ENCODE data around the gene RIPOR2.
A peak's percentile ranks its signal among the peaks of the same experiment; 100 is the strongest.

RIPOR2 gene

GRCh38 chr6:24856901-24857670 lies 78.7 kb downstream of the RIPOR2 start:
- FAIRE-seq, result no peak

GRCh38 chr6:24856246-24856599 lies 79.5 kb downstream of the RIPOR2 start:
- no peak for FAIRE-seq

More at GRCh38 chr6:24856901-24857670, 78.7 kb downstream of the RIPOR2 start:
- no peak for DNase-seq (ENCODE audit: extremely low spot score, insufficient read length, low read depth)

GRCh38 chr6:24855395-24856245 lies 80.1 kb downstream of the RIPOR2 start:
- peak; percentile 93 for FAIRE-seq
- peak; percentile 54 for DNase-seq (ENCODE audit: extremely low spot score, insufficient read length, low read depth)

More at GRCh38 chr6:24856246-24856599, 79.5 kb downstream of the RIPOR2 start:
- no peak for DNase-seq (ENCODE audit: extremely low spot score, insufficient read length, low read depth)

GRCh38 chr6:24854077-24854666 lies 81.6 kb downstream of the RIPOR2 start:
- no peak for FAIRE-seq
- no peak for DNase-seq (ENCODE audit: extremely low spot score, insufficient read length, low read depth)

- DNase-seq (ENCODE audit: extremely low spot score, insufficient read length, low read depth) (no peak), FAIRE-seq (no peak)
Measured at GRCh38 chr6:24851086-24851485, 84.7 kb downstream of the RIPOR2 start.

GRCh38 chr6:24849713-24850112 lies 86.0 kb downstream of the RIPOR2 start:
- FAIRE-seq (no peak), DNase-seq (ENCODE audit: extremely low spot score, insufficient read length, low read depth) (no peak)

- FAIRE-seq (no peak), DNase-seq (ENCODE audit: extremely low spot score, insufficient read length, low read depth) (no peak)
Measured at GRCh38 chr6:24848461-24848860, 87.3 kb downstream of the RIPOR2 start.

- DNase-seq (ENCODE audit: extremely low spot score, insufficient read length, low read depth) (no peak), FAIRE-seq (no peak)
Measured at GRCh38 chr6:24847402-24847801, 88.4 kb downstream of the RIPOR2 start.

GRCh38 chr6:24845578-24845977 lies 90.2 kb downstream of the RIPOR2 start:
- no peak for FAIRE-seq
- no peak for DNase-seq (ENCODE audit: extremely low spot score, insufficient read length, low read depth)

- no peak for DNase-seq (ENCODE audit: extremely low spot score, insufficient read length, low read depth)
- no peak for FAIRE-seq
Measured at GRCh38 chr6:24844903-24845302, 90.9 kb downstream of the RIPOR2 start.

GRCh38 chr6:24844061-24844460 lies 91.7 kb downstream of the RIPOR2 start:
- DNase-seq (ENCODE audit: extremely low spot score, insufficient read length, low read depth) (no peak), FAIRE-seq (no peak)

- FAIRE-seq (no peak), DNase-seq (ENCODE audit: extremely low spot score, insufficient read length, low read depth) (no peak)
Measured at GRCh38 chr6:24840187-24840586, 95.6 kb downstream of the RIPOR2 start.

GRCh38 chr6:24838994-24839393 lies 96.8 kb downstream of the RIPOR2 start:
- no peak for DNase-seq (ENCODE audit: extremely low spot score, insufficient read length, low read depth)
- FAIRE-seq, result no peak

GRCh38 chr6:24838081-24838480 lies 97.7 kb downstream of the RIPOR2 start:
- DNase-seq (ENCODE audit: extremely low spot score, insufficient read length, low read depth) (no peak), FAIRE-seq (no peak)

- FAIRE-seq (no peak), DNase-seq (ENCODE audit: extremely low spot score, insufficient read length, low read depth) (no peak)
Measured at GRCh38 chr6:24836109-24836508, 99.7 kb downstream of the RIPOR2 start.

- FAIRE-seq, result no peak
- DNase-seq (ENCODE audit: extremely low spot score, insufficient read length, low read depth), result no peak
Measured at GRCh38 chr6:24833711-24834386, 101.9 kb downstream of the RIPOR2 start.

GRCh38 chr6:24832794-24833193 lies 103.0 kb downstream of the RIPOR2 start:
- FAIRE-seq, result no peak
- DNase-seq (ENCODE audit: extremely low spot score, insufficient read length, low read depth), result no peak

- FAIRE-seq, result no peak
- DNase-seq (ENCODE audit: extremely low spot score, insufficient read length, low read depth), result no peak
Measured at GRCh38 chr6:24831771-24832716, 103.7 kb downstream of the RIPOR2 start.

- DNase-seq (ENCODE audit: extremely low spot score, insufficient read length, low read depth) (no peak), FAIRE-seq (no peak)
Measured at GRCh38 chr6:24829657-24830056, 106.1 kb downstream of the RIPOR2 start.

Data from GM18507 (cell line).